ENCODE data around the gene IRX4.

Gene IRX4

DNA sequence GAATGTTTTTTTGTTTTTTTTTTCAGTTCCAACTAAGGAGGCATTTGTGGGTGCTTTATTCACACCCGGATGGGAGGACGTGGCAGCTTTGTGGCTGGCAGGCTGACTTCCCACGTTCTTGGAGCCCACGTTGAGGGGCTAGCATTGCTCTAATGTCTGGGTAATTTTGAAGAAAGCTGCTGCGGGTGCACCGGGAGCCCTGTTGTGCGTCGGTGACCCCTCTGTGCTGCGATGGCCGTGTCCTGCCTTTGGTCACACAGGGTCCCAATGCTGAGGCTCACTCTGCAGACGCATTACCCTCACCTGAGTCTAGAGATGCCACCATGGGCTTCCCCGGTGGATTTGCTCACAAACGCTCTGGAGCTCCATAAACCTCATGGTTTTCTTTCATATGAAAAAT, 47.3 kb downstream of the IRX4 start:
- no peak for DNase-seq

- no peak for DNase-seq
These were observed 47.9 kb downstream of the IRX4 start for GRCh38 chr5:1834721-1835429.

DNA sequence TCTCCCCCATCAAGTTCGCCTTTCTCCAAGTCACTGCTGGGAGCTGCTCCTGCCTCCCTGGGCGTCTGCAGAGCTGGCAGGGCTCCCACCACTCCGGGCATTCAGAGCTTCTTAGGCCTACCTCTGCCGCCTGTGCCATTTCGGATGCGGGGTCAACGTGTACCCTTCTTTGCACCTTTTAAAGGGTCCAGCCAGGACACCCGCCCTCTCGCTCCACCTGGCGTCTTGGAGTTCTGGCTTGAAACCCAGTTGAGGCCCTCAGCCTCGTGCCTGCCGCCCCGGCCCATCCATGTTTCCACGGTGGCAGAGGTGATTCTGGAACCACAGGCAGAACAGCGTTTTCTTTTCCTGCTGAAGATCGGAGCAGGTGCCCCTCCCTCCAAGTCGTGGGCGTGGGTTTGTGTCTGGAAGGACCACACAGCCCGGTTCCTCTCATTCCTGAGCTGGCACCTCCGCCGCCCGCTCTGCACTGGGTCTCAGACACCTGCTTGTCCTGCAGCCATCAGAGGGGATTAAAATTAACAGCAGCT, 48.6 kb downstream of the IRX4 start:
- peak; percentile 15 for DNase-seq

DNA sequence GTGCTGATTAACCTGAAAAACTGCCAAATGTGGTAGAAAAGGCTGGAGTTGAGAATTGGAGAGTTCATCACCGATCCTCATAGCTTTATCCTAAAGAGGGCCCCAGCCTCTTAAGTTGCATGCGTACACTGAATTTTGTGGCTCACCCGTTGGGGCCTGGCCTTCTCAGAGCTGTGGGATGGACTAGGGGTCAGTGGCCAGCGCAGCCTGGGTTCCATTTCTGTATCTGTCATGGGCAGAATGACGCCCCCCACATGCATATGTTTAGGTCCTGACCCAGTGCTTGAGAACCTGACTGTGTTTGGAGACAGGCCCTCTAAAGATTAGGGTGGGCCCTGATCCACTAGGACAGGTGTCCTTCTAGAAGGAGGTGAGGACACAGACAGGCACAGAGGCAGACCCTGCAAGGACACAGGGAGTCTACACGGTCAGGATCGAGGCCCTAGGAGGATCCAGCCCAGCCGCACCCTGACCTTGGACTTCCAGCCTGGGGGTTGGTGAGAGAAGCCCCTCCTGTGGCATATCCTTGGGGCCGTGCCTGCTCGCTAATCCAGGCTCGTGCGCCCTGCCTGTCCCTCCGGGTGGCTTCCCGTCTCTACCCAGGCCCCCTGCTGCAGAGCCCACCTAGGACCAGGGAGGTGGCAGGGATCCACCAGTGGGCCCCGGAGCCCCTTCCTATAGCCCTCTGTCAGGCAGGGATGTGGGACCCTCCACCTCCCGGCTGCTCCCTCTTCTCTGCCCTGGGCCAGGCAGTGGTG, 49.3 kb downstream of the IRX4 start:
- DNase-seq: no peak

DNA sequence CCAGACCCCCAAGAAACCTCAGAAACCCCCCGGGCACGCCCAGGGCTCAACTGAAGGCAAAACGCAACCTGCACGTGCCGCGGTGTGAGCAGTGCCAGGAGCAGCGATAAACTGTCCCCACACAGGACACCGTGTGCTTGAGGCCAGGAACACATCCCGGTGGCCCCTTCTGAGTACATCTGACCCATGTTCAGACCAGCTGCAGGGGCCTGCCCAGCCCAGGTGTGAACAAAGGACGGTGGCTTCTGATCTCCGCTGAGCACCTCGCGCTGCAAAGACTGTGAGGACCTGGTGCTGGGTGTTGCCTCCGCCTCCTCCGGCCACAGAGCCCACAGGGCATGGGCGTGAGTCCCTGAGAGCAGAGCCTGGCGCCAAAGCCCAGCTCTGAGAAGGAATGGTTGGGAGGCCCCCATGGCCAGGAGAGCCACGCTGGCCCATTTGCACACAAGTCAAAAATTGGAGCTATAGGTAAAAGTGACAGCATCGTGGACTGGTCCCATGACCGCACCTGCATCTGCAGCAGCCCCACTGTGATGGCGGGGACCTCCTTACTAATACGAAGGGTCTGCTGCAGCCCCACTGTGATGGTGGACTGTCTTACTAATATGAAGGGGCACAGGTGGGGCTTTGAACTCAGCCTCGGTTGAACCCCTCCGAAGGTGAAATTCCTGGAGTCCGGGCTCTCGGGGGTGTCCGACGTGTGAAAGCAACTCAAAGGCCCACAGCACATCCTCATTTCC, 50.0 kb downstream of the IRX4 start:
- no peak for DNase-seq

DNA sequence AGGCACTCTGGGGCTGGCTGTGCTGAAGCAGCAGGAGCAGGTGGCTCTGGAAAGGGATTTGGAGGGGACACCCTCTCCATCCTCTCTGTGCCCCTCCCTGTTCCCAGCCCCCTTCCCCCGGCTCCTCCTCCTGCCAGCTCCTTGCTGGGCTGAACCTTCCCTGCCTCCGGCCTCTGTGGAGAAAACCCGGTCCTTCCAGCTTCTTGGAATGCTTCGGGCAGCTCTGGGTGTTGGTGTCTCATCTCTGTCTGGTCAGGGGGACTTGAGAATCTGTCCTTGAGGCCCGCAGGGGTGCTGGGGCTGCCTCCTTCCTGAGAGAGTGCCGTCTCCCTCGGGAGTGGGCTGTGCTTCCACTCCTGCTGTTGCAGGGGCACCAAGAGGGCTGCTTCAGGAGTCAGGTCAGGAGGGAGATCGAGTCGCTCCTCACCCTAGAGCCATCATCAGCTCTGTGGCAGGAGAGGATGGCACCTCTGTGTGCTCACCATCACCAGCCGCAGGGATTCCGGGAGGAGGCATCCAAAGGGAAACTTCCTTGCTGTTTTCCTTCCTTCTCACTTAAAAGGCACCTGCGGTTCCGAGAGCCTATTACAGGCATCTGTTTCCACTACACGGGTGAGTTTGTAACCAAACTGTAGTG, 50.9 kb downstream of the IRX4 start:
- peak; percentile 69 for DNase-seq

- DNase-seq: no peak
These were observed 51.5 kb downstream of the IRX4 start for GRCh38 chr5:1831257-1831656.

GRCh38 chr5:1830571-1831228, 52.0 kb downstream of the IRX4 start:
- no peak for DNase-seq

DNA sequence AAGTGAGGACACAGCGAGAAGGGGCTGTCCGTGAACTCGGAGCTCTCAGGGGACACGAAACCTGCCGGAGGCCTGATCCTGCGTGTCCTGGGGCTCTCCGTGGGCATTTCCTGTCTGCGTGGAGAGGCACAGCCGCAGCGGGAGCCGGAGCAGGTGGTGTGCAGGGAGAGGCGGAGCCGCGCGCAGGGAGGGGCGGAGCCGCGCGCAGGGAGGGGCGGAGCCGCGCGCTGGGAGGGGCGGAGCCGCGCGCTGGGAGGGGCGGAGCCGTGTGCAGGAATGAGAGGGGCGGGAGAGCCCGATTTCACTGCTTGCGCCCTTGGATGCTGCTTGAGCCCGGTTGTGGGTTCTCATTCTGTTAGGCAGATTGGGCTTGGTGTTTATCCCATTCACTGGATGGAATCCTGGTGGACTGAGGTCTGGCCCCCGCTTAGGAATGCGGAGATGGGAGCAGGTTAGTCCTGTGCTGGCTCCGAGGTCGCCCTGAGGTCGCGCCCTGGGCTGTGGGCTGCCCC, 54.8 kb downstream of the IRX4 start:
- no peak for DNase-seq

Measured in NCI-H82 (cell line).